H9 (cell line): ENCODE data around the gene SERPINB10. TPM values are rescaled to one million over a fixed set of nuclear protein-coding genes. Genes with fewer than 3 reads are reported as not detected.

Experiments
- DNase-seq: peaks from one replicate; pipeline ENCODE4 v3.0.0-alpha.2; 2017
- H2AFZ ChIP-seq: one replicate; pipeline ENCODE4 v1.6.1; 2013; ENCODE audit warnings: mild to moderate bottlenecking, low read length, control low read depth, moderate library complexity
- H2AK5ac ChIP-seq: 2 replicates; pipeline ENCODE4 v1.6.1; 2013; ENCODE audit warnings: low read length, control low read depth, mixed read lengths; ENCODE audit not compliant: insufficient read length
- H2BK120ac ChIP-seq: one replicate; pipeline ENCODE4 v1.6.1; 2013; ENCODE audit warnings: low read depth, mild to moderate bottlenecking, low read length, control low read depth, inconsistent platforms; ENCODE audit not compliant: poor library complexity, severe bottlenecking
- H2BK12ac ChIP-seq: 2 replicates; pipeline ENCODE4 v1.6.1; 2013; ENCODE audit warnings: low read length, control low read depth, mixed read lengths, low read depth; ENCODE audit not compliant: insufficient read length
- H2BK15ac ChIP-seq: 2 replicates; pipeline ENCODE4 v1.6.1; 2013; ENCODE audit warnings: low read depth, low read length, control low read depth
- H2BK20ac ChIP-seq: one replicate; pipeline ENCODE4 v1.6.1; 2013; ENCODE audit warnings: low read depth, mild to moderate bottlenecking, low read length, control low read depth, inconsistent platforms; ENCODE audit not compliant: poor library complexity, severe bottlenecking
- H2BK5ac ChIP-seq: 2 replicates; pipeline ENCODE4 v1.6.1; 2013; ENCODE audit warnings: low read length, control low read depth, mixed read lengths; ENCODE audit not compliant: insufficient read length
- H3K14ac ChIP-seq: 2 replicates; pipeline ENCODE4 v1.6.1; 2013; ENCODE audit warnings: low read length, control low read depth; ENCODE audit not compliant: insufficient read depth
- H3K18ac ChIP-seq: 2 replicates; pipeline ENCODE4 v1.6.1; 2013; ENCODE audit warnings: low read depth, mild to moderate bottlenecking, mixed read lengths, low read length, control low read depth; ENCODE audit not compliant: insufficient read length
- H3K23ac ChIP-seq: 2 replicates; pipeline ENCODE4 v1.6.1; 2013; ENCODE audit warnings: low read length, control low read depth, mixed read lengths, low read depth; ENCODE audit not compliant: insufficient read length
- H3K23me2 ChIP-seq: 2 replicates; pipeline ENCODE4 v1.6.1; 2013; ENCODE audit warnings: low read depth, mild to moderate bottlenecking, mixed read lengths, low read length, control low read depth; ENCODE audit not compliant: insufficient read length, poor library complexity, severe bottlenecking
- H3K27ac ChIP-seq: 2 replicates; pipeline ENCODE4 v1.5.1; 2013; ENCODE audit warnings: low read length, control low read depth, mixed read lengths, low read depth; ENCODE audit not compliant: insufficient read length
- H3K27me3 ChIP-seq: 2 replicates; pipeline ENCODE4 v1.6.1; 2013; ENCODE audit warnings: low read length, control low read depth, inconsistent platforms; ENCODE audit not compliant: insufficient read depth
- H3K4ac ChIP-seq: 2 replicates; pipeline ENCODE4 v1.6.1; 2013; ENCODE audit warnings: low read depth, mild to moderate bottlenecking, control low read depth, inconsistent platforms, low read length, moderate library complexity
- H3K4me1 ChIP-seq: 2 replicates; pipeline ENCODE4 v1.6.1; 2013; ENCODE audit warnings: low read length, control low read depth, inconsistent platforms; ENCODE audit not compliant: insufficient read depth
- H3K4me2 ChIP-seq: 2 replicates; pipeline ENCODE4 v1.6.1; 2013; ENCODE audit warnings: low read length, control low read depth, mixed read lengths; ENCODE audit not compliant: insufficient read length, insufficient read depth
- H3K56ac ChIP-seq: 2 replicates; pipeline ENCODE4 v1.6.1; 2013; ENCODE audit warnings: low read depth, mild to moderate bottlenecking, mixed read lengths, low read length, control low read depth; ENCODE audit not compliant: insufficient read length
- H3K79me1 ChIP-seq: 2 replicates; pipeline ENCODE4 v1.6.1; 2013; ENCODE audit warnings: low read depth, mild to moderate bottlenecking, moderate library complexity, low read length, control low read depth, inconsistent platforms; ENCODE audit not compliant: insufficient read depth, poor library complexity, severe bottlenecking
- H3K79me2 ChIP-seq: 2 replicates; pipeline ENCODE4 v1.6.1; 2013; ENCODE audit warnings: low read length, control low read depth, inconsistent platforms; ENCODE audit not compliant: insufficient read depth
- H3K9ac ChIP-seq: 2 replicates; pipeline ENCODE4 v1.6.1; 2013; ENCODE audit warnings: low read length, control low read depth, mixed read lengths; ENCODE audit not compliant: insufficient read length; ENCODE audit errors: extremely low read depth
- H3K9me3 ChIP-seq: one replicate; pipeline ENCODE4 v1.6.1; 2013; ENCODE audit warnings: low read depth, low read length, inconsistent platforms; ENCODE audit not compliant: control insufficient read depth
- H3T11ph ChIP-seq: one replicate; pipeline ENCODE4 v1.6.1; 2013; ENCODE audit warnings: mild to moderate bottlenecking, low read length, control low read depth, inconsistent platforms
- H4K20me1 ChIP-seq: one replicate; pipeline ENCODE4 v1.6.1; 2013; ENCODE audit not compliant: control insufficient read depth, insufficient read length, insufficient read depth
- H4K5ac ChIP-seq: 2 replicates; pipeline ENCODE4 v1.6.1; 2013; ENCODE audit warnings: low read depth, mild to moderate bottlenecking, mixed read lengths, low read length, control low read depth; ENCODE audit not compliant: insufficient read length
- H4K8ac ChIP-seq: replicated peaks from 2 replicates; pipeline ENCODE4 v1.6.1; 2013; ENCODE audit warnings: low read length, control low read depth, mixed read lengths, low read depth; ENCODE audit not compliant: insufficient read length
- H4K91ac ChIP-seq: 2 replicates; pipeline ENCODE4 v1.6.1; 2013; ENCODE audit warnings: low read depth, mild to moderate bottlenecking, moderate library complexity, mixed read lengths, low read length, control low read depth; ENCODE audit not compliant: insufficient read length
- H3K27ac Mint-ChIP-seq, 3 experiments: 2 replicates in 2 of 3; 3 replicates in 1 of 3; pipeline ENCODE4 v1.8.0; 2020 to 2021; ENCODE audit warnings: mixed read lengths in 3 of 3, mild to moderate bottlenecking in 1 of 3, moderate library complexity in 1 of 3
- H3K27me3 Mint-ChIP-seq: 2 replicates; pipeline ENCODE4 v1.8.0; 2021; ENCODE audit warnings: low read depth, mild to moderate bottlenecking, moderate library complexity, mixed read lengths
- H3K36me3 Mint-ChIP-seq, 3 experiments: 2 replicates in 2 of 3; 3 replicates in 1 of 3; pipeline ENCODE4 v1.8.0; 2020 to 2021; ENCODE audit warnings: low read depth in 3 of 3, mixed read lengths in 3 of 3; ENCODE audit not compliant: insufficient read depth in 1 of 3
- H3K4me1 Mint-ChIP-seq, 2 experiments: 2 replicates each; pipeline ENCODE4 v1.8.0; 2020; ENCODE audit warnings: mixed read lengths in 2 of 2
- H3K4me3 Mint-ChIP-seq, 2 experiments: 2 replicates in 1 of 2; 3 replicates in 1 of 2; pipeline ENCODE4 v1.8.0; 2020 to 2021; ENCODE audit warnings: mild to moderate bottlenecking in 2 of 2, mixed read lengths in 2 of 2, moderate library complexity in 1 of 2
- H3K9me3 Mint-ChIP-seq, 2 experiments: 2 replicates in 1 of 2; 3 replicates in 1 of 2; pipeline ENCODE4 v1.8.0; 2020; ENCODE audit warnings: mild to moderate bottlenecking in 2 of 2, mixed read lengths in 2 of 2, moderate library complexity in 1 of 2
- WGBS: extraction: QIAGEN DNeasy Blood & Tissue Kit; methylation state at CpG from one replicate; pipeline ENCODE4 v1.1.7; 2013; ENCODE audit warnings: missing lambda C conversion rate, low lambda C conversion rate, mixed read lengths; ENCODE audit not compliant: insufficient read length; ENCODE audit errors: extremely low coverage; 5-methylcytosine and 5-hydroxymethylcytosine counted together
- total RNA-seq: library from RNA; stranded (reverse); gene quantifications from 2 replicates; pipeline ENCODE4 v1.2.1, GENCODE V29; 2021
- TF ChIP-seq, protein P1 (sequence below): fragments of 200-600 bp; sonication (generic); conservative IDR thresholded peaks from 3 replicates; pipeline ENCODE4 v1.8.0; 2021; ENCODE audit warnings: antibody characterized with exemption, mild to moderate bottlenecking

SERPINB10 gene
- total RNA-seq, 1 experiment from 2014 or later: not detected

DNA sequence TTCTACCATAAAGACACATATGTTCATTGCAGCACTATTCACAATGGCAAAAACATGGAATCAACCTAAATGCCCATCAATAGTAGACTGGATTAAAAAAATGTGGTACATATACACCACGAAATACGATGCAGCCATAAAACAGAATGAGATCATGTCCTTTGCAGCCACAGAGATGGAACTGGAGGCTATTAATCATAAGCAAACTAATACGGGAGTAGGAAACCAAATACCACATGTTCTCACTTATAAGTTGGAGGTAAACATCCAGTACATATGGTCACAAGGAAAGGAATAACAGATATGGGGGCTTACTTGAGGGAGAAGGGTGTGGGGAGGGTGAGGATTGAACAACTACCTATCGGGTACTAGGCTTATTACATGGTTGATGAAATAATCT is 49.0 kb downstream of the SERPINB10 start:
- Histone ChIP-seq H2AFZ (no peak overlapping the region), H3K4me2 (no peak overlapping the region), H4K5ac (no peak overlapping the region), H4K20me1 (no peaks in the 10 kb centered on the region), H3K4ac (no peak overlapping the region), H3K27ac (no peak overlapping the region), H3K9me3 (no peaks in the 10 kb centered on the region), H3K18ac (no peak overlapping the region), H4K91ac (no peak overlapping the region), H2BK5ac (no peak overlapping the region), H2AK5ac (no peak overlapping the region), H3K4me1 (no peaks in the 10 kb centered on the region), H3T11ph (no peak overlapping the region), H2BK15ac (no peak overlapping the region), H4K8ac (no peak overlapping the region), H3K56ac (no peak overlapping the region), H3K9ac (no peak overlapping the region), H3K14ac (no peak overlapping the region), H2BK120ac (no peak overlapping the region), H3K23ac (no peak overlapping the region), H3K79me2 (no peaks in the 10 kb centered on the region), H2BK12ac (no peak overlapping the region), H3K23me2 (no peaks in the 10 kb centered on the region), H2BK20ac (no peak overlapping the region), H3K79me1 (no peaks in the 10 kb centered on the region), H3K27me3 (no peaks in the 10 kb centered on the region)
- no peak for DNase-seq
- Mint-ChIP-seq H3K9me3 (no peaks in the 10 kb centered on the region), H3K4me1 (no peaks in the 10 kb centered on the region), H3K27ac (no peak overlapping the region), H3K27me3 (no peaks in the 10 kb centered on the region; the same call in 1 of the 2 replicates), H3K36me3 (no peaks in the 10 kb centered on the region), H3K4me3 (no peak overlapping the region)
- no CpG with 5 or more reads among the region's 4 CpGs for WGBS
- TF ChIP-seq, protein P1, sequence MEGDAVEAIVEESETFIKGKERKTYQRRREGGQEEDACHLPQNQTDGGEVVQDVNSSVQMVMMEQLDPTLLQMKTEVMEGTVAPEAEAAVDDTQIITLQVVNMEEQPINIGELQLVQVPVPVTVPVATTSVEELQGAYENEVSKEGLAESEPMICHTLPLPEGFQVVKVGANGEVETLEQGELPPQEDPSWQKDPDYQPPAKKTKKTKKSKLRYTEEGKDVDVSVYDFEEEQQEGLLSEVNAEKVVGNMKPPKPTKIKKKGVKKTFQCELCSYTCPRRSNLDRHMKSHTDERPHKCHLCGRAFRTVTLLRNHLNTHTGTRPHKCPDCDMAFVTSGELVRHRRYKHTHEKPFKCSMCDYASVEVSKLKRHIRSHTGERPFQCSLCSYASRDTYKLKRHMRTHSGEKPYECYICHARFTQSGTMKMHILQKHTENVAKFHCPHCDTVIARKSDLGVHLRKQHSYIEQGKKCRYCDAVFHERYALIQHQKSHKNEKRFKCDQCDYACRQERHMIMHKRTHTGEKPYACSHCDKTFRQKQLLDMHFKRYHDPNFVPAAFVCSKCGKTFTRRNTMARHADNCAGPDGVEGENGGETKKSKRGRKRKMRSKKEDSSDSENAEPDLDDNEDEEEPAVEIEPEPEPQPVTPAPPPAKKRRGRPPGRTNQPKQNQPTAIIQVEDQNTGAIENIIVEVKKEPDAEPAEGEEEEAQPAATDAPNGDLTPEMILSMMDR: no peak
